ENCODE results near the gene NEMF. TPM values are rescaled to one million over a fixed set of nuclear protein-coding genes. Genes with fewer than 3 reads are reported as not detected.

NEMF gene
- total and polyA plus RNA-seq, 12 donors = 14.8 to 94.1 (median 56.0) TPM

GRCh38 chr14:49867831-49868719 is 15.5 kb upstream of the NEMF start:
- intact Hi-C loops (cut with DNase I) = loop anchor here in 1 of 2 donors (5.0 kb wide), 1 partner anchor 239 kb away; no protein-coding TSS in a partner anchor
- H3K4me3 ChIP-seq = peak overlapping the region; percentile 7 to 64 (median 50)
- 1% methylated on average over 30 to 57 of the region's 57 CpGs for WGBS, 4 donors
- DNase-seq = peak; percentile 96 to 98 (median 97)
- peaks cover 9 to 13% of the 10 kb centered on the region in 2 donors for H3K4me1 ChIP-seq (replicated peaks in 1 of 2)
- H3K9me3 ChIP-seq (replicated peaks in 1 of 3) = no peaks in the 10 kb centered on the region
- H3K27me3 ChIP-seq = no peaks in the 10 kb centered on the region
- TF ChIP-seq, protein P1, sequence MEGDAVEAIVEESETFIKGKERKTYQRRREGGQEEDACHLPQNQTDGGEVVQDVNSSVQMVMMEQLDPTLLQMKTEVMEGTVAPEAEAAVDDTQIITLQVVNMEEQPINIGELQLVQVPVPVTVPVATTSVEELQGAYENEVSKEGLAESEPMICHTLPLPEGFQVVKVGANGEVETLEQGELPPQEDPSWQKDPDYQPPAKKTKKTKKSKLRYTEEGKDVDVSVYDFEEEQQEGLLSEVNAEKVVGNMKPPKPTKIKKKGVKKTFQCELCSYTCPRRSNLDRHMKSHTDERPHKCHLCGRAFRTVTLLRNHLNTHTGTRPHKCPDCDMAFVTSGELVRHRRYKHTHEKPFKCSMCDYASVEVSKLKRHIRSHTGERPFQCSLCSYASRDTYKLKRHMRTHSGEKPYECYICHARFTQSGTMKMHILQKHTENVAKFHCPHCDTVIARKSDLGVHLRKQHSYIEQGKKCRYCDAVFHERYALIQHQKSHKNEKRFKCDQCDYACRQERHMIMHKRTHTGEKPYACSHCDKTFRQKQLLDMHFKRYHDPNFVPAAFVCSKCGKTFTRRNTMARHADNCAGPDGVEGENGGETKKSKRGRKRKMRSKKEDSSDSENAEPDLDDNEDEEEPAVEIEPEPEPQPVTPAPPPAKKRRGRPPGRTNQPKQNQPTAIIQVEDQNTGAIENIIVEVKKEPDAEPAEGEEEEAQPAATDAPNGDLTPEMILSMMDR (IDR thresholded peaks at IDR 0.05) = no peak
- peak; percentile 61 to 87 for TF ChIP-seq POLR2A (IDR thresholded peaks at IDR 0.05)
- no peaks in the 10 kb centered on the region for H3K36me3 ChIP-seq (replicated peaks in 1 of 2)
- peak overlapping the region; percentile 70 to 89 (median 87) for H3K27ac ChIP-seq

DNA sequence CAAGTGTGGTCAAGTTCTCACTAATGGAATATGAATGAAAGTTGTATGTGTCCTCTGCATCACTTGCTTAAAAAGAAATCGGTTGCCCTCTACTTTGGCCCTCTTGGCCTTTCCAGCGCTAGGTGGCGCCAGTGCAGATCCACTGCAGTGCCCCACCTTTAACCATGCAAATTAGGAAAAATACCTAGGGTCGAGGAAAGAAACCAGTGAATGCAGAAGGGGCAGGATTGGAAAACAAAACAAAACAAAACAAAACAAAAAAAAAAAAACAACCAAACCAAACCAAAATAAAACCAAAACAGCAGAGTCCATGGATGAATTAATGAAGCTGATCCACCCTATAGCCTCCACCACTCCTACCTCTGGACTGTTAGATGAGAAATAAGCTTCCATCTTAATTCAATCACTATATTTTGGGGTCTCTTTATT is 12.9 kb upstream of the NEMF start:
- H3K27ac ChIP-seq = peak overlapping the region in 2 of 5 donors; percentile 34 to 98
- peak; percentile 71 to 87 (median 78) for DNase-seq
- WGBS, 4 donors = 0 to 2% (median 1%) methylated on average over 4 of the region's 4 CpGs
- H3K4me3 ChIP-seq = no peak overlapping the region
- H3K4me1 ChIP-seq (replicated peaks in 1 of 2) = peaks cover 9 to 13% of the 10 kb centered on the region in 2 donors
- TF ChIP-seq, protein P1 (IDR thresholded peaks at IDR 0.05) = peak; percentile 75 to 89 (median 80)
- TF ChIP-seq POLR2A (IDR thresholded peaks at IDR 0.05) = no peak
- no peaks in the 10 kb centered on the region for H3K36me3 ChIP-seq (replicated peaks in 1 of 2)
- no peaks in the 10 kb centered on the region for H3K9me3 ChIP-seq (replicated peaks in 1 of 3)
- H3K27me3 ChIP-seq = no peaks in the 10 kb centered on the region
- intact Hi-C loops (cut with DNase I) = loop anchor here in 1 of 2 donors (5.0 kb wide), 1 partner anchor 242 kb away; no protein-coding TSS in a partner anchor

DNA sequence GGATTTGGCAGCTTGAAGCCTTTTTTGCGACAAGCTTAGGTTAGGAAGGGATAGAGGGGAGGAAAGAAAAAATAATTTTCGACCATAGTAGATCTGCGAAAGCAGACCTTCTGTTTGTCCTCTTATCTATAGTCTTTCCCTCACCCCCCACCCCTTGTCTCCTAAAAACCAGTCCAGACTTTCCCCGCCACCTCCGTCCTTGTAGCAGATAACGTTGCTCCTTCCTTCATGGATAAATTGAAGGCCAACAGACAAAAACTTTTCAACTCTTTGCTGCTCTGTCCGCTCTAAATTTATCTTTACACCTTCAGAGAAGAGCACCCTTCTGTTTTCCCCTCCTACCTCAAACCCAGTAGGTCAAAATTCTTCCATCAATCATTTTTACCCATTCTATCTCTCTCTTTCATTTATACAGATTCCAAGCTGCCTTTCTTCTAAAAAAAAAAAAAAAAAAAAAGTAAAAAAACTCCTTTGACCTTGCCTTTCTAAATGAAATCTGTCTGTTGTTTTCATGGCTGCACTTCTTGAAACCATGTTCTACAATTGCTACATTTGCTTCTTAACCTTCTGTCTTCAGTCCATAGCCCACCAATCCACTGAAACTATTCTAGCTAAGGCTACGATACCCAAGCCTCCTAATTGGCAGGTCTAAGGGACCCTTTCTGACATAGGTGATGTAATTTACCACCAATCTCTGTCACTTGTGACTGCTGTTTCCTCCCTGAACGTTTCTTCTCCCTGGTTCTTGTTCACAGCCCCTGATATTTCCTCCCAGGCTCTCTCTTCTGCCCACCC is 11.1 kb upstream of the NEMF start:
- peak overlapping the region in 2 of 4 donors; percentile 70 to 74 for H3K4me3 ChIP-seq
- H3K27ac ChIP-seq = peak overlapping the region; percentile 97 to 99 (median 98)
- intact Hi-C loops (cut with DNase I) = no loop called here
- 9 to 12% (median 12%) methylated on average over 9 of the region's 9 CpGs for WGBS, 4 donors
- peak; percentile 31 to 74 (median 56) for DNase-seq
- TF ChIP-seq, protein P1 (IDR thresholded peaks at IDR 0.05) = no peak
- no peak for TF ChIP-seq POLR2A (IDR thresholded peaks at IDR 0.05)
- H3K9me3 ChIP-seq (replicated peaks in 1 of 3) = no peaks in the 10 kb centered on the region
- H3K4me1 ChIP-seq (replicated peaks in 1 of 2) = peaks cover 9 to 11% of the 10 kb centered on the region in 2 donors
- H3K27me3 ChIP-seq = no peaks in the 10 kb centered on the region
- no peaks in the 10 kb centered on the region for H3K36me3 ChIP-seq (replicated peaks in 1 of 2)

Measured in adrenal gland (tissue), 12 donors.